Measurements from ENCODE around the gene SCMH1.
"Not testable (repeated sequence)": the region's sequence is repeated elsewhere in the genome, so short reads cannot be mapped to it uniquely, and the experiment has no call there.

GRCh38 chr1:41117241-41117640 lies 124.9 kb downstream of the SCMH1 start:
- TF ChIP-seq CTCF (IDR thresholded peaks at IDR 0.05; ENCODE audit: insufficient read depth, low read length, poor library complexity, severe bottlenecking); EZH2phosphoT487 (conservative IDR thresholded peaks at IDR 0.05; ENCODE audit: low read length): not testable (repeated sequence)
